NOMO-1 treated with dmso at 0.1 percent for 144 hours (cell line): Measurements from ENCODE around the gene LIMS1.
"Not testable (repeated sequence)": the region's sequence is repeated elsewhere in the genome, so short reads cannot be mapped to it uniquely, and the experiment has no call there.

ENCODE experiments used
- DNase-seq: peaks from one replicate; lab custom pipeline; 2025; ENCODE audit not compliant: unreplicated experiment; lab: John Stamatoyannopoulos, UW

The LIMS1 gene

GRCh38 chr2:108585436-108585835 lies 51.2 kb downstream of the LIMS1 start:
- DNase-seq = no peak

- no peak for DNase-seq
These were observed 51.8 kb downstream of the LIMS1 start for GRCh38 chr2:108586116-108586515.

- DNase-seq = no peak
These were observed 52.4 kb downstream of the LIMS1 start for GRCh38 chr2:108586631-108587030.

DNA sequence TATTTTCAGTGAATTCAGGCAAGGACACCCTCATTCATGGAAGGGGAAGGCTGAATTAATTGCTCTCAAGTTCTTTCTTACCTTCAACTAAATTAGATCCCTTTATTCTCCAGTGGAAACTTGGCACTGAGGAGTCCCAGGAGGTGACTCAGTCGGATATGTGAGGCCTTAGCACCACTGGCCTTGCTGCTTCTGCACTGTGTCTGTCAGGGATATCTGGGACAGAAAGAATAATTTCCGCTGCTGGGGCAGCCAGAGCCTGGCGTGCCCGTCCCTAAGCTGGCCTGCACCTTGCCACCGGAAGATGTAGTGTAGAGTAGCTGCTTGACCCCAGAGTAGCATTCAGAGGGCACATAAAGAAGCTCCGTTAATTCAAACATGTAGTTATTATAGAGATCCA lies 53.4 kb downstream of the LIMS1 start:
- no peak for DNase-seq

DNA sequence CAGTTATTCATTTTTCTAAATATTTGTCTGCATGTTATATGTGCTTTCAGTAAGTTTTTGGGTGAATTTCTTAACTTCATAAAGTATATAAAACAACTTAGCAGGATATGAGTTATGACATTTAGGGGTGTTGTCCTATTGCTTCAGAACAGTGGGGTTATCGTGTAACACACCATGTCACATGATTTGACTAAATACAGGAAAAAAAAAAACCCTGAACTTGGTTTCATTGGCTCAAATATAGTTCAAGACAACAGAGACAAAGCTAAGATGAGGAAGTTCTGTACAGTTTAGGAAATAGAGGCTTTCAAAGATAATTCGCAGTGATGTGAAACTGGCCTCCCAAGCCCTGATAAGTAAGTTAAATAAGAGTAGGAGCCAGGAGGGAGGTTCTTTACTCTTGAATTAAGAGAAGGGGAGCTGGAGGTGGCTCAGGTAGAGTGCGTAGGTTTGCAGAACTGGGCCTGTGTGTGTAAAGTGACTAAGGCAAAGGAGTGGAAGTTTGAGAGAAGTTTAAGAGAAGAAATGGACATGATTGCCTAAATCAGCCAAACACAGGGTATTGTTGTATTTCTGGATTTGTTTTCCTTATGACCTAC lies 53.9 kb downstream of the LIMS1 start:
- peak; percentile 60 for DNase-seq

GRCh38 chr2:108589372-108589771 lies 55.1 kb downstream of the LIMS1 start:
- no peak for DNase-seq

DNA sequence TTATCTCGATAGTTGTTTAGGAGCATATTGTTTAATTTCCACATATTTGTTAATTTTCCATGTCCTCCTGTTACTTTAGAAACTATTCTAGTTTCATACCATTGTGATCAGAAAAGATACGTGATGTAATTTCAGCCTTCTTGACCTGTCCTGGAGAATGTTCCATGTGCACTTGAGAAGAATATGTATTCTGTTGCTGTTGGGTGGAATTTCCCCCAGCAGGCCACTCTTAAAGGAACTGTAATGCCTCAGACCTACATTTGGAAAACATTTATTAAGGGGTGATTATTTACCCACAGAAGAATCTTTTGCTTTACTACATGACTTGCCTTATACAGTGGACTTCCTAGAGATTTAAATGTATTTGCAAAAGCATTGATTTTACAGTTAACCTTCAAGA lies 55.5 kb downstream of the LIMS1 start:
- no peak for DNase-seq

GRCh38 chr2:108591163-108591562 lies 56.9 kb downstream of the LIMS1 start:
- peak; percentile 63 for DNase-seq

DNA sequence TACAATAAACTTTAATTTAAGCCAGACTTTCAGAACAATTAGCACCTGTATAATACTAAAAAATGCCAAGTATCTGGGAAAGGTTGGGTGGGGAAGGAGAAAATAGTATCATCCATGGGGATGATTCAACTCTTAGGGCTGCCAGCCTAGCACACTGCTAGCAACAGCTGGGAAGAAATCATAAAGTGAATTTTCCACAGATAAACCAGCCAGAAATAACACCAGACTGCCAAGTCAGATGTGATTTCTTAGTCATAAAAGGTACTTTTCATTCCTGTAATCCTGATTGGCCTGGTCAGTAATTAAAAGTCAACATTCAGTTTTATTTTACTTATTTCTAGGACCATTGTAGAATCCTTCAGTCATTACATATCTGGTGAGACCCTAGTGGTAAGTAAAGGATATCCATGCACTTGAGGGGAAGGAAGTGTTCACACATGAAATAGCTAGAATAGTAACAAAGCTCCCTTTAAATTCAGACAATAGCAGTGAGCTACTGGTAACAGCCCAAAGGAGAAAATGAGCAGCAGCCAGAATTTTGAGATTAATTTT lies 59.4 kb downstream of the LIMS1 start:
- DNase-seq = no peak

DNA sequence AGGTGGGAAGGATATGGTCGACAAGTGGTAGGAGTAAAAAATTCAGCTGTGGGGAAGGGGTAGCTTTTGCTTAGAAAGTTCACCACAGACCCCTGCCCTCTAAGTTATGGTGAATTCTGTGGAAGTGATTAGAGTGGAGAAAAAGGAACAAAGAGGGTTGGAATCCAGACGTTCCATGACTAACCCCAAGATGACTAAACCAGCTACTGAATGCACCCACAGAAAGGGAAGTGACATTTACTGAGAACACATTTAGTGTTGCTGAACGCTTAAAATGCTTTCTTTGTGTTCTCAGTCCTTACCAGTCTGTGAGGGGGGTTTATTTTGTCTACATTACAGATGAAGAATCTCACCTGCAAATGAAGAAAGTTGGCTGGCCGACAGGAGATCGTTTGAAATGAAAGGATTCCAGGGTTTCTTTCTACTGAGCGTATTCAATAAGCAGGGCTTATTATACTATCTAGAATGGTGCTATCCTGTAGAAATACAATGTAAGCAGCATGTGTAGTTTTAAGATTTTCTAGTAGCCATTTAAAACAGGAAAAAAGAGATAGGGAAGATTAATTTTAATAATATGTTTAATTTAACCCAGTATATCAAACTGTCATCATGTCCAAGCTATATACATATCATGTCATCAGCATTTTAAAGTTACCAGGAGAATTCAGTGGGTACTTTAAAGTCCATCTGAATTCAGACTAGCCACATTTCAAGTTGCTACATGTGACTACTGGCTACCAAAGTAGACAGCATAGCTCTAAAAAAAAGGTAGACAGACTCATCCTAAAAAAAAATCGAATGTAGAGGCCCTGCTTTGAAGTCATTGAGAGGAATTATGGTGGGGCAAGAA lies 60.1 kb downstream of the LIMS1 start:
- peak; percentile 57 for DNase-seq

GRCh38 chr2:108594982-108595464 lies 60.8 kb downstream of the LIMS1 start:
- DNase-seq = no peak

DNA sequence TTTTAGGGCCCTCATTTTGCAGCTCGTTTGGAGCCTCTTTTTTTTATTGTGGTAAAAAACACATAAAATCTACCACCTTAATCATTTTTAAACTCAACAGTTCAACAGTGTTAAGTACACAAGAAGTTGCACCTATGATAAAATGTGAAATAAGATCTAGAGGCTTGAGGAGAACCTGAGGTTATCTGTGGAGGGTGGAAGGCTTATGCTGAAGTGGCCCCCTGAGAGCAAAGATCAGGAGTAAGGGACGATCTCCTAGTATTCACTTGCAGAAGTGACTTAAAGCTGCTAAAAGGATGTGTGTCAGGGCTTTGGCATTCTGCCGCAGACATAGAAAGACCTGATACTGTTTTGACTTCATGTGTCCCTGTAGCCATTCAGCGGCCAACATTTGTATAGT lies 61.5 kb downstream of the LIMS1 start:
- not testable (repeated sequence) for DNase-seq

GRCh38 chr2:108597105-108597744 lies 63.0 kb downstream of the LIMS1 start:
- DNase-seq = not testable (repeated sequence)

DNA sequence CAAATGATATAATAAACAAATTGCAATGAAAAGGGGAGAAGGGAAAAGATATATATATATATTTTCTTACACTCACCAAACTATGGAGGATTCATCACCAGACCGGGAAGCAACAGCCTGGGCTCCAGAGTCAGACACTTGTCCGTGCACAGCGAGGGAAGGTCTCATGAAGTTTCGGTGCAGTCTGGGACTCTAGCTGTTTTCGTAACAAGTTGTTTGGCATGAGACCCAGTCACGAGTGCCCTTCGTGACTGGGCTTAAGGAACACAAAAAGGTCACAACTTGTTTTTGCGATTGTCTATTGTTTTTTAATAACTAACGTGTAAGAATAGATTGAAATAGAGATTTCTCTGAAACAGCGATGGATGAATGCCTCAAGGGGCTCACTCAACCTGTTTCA lies 66.9 kb downstream of the LIMS1 start:
- not testable (repeated sequence) for DNase-seq

DNA sequence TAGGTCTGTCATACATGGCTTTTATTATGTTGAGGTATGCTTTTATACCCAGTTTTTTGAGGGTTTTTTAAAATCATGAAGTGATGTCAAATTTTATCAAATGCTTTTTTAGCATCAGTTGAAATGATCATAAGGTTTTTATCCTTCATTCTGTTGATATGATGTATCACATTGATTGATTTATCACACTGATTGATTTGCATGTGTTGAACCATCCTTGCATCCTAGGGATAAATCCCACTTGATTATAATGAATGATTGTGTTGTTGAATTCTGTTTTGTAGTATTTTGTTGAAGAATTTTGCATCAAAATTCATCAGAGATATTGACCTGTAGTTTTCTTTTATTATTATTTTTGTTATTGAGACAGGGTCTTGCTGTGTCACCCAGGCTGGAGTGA lies 68.2 kb downstream of the LIMS1 start:
- DNase-seq = no peak

- no peak for DNase-seq
These were observed 69.9 kb downstream of the LIMS1 start for GRCh38 chr2:108604196-108604595.

GRCh38 chr2:108605947-108606346 lies 71.7 kb downstream of the LIMS1 start:
- no peak for DNase-seq

GRCh38 chr2:108607706-108608301 lies 73.5 kb downstream of the LIMS1 start:
- no peak for DNase-seq

DNA sequence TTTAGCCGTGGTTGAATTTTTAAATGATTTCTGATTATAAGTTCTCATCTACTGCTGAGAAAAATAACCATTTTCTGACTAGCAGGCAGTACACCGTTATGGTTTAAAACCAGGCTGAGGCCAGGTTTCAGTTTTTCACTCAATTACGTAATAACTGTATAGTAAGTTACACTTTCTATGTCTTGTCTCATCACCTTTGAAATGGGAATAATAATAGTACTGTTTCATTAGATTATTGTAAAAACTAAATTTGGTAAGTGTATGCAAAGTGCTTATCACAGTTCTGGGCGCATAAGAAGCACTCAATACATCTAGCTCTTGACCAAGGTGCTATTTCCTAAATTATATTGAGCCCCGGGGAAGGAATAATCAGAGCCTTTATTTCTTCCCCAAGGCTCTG lies 76.8 kb downstream of the LIMS1 start:
- no peak for DNase-seq

GRCh38 chr2:108612153-108612513 lies 77.9 kb downstream of the LIMS1 start:
- no peak for DNase-seq

DNA sequence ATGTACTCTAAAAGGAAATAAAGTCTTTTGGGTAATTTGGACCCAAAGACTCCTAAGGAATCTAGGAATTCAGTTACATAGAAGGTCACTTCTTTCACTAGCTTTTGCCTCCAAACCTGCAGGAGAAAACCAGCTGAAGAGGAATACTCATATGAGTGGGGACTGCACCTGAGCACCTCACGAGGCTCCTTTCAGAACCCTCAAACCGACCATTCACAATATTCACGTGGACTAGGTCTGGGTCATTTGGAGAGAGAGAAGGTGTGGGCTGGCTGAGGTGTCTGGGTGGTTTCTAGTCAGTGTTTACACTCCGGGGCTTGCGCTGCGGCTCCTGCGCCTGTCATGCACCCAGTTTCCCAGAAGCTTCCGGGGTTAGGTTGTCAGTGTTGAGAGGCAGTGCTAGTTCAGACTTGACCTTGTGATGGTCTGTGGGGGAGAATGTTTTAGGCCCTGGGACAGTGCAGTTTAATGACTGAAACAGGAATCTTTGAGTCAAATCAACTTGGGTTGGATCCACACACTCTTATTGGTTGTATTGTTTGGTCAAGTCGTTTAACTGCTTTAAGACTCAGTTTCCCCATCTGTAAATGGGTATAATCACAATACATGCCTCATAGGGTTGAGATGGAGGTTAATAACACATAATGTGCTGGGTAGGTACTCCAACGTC lies 78.4 kb downstream of the LIMS1 start:
- no peak for DNase-seq
